ENCODE measurements around the gene HS3ST4.

HS3ST4 gene

DNA sequence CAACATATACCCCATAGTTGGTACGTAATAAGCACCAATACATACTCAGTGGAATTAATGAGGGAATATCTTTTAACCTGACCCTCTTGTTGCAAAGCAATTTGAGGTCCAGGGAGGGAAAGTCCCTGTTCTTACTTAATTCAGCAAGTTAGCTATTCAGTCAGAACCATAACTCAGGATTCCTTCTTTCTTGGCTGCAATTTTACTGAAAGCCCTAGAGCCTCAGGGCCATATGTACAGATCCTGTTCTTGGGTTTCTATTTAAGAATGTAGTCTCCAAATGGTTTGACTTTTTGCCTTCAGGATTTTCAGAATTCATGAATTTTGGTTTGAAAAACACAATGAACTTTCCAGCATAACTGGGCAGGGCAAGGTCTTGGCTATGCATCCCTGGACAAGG lies 436.5 kb downstream of the HS3ST4 start:
- no peak for FAIRE-seq

- FAIRE-seq = no peak
Observed at GRCh38 chr16:26129997-26130396, 438.2 kb downstream of the HS3ST4 start.

DNA sequence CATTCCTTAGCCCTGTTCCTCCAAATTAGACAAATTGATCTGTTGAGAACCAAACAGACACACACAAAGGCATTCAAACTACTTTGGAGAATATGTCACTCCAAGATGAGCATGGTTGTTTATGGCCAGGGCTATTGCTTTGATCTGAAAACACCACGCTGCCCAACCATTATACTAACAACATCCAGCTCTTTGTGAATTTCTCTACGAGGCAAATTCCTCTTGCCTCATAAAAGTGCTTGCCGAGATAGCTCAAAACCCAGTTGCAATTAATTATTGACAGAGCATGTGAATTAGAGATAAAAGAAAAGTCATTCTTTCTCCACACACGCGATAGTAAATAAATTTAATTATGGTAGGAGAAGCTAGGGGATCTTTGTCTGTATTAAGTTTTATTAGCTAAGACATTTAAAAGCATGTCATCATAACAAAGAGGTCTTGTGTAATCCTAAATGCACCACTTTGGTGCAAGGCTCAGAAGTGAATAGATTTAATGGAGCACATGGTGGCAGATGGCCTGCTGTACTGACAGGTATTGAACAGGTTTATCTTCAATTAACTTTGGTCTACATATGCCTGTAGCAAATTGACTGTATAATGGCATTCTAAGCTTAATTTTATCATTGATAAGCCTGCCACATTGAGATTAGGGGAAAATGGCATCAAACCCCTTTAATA lies 441.8 kb downstream of the HS3ST4 start:
- no peak for FAIRE-seq

- no peak for FAIRE-seq
Observed at GRCh38 chr16:26134588-26134987, 442.8 kb downstream of the HS3ST4 start.

DNA sequence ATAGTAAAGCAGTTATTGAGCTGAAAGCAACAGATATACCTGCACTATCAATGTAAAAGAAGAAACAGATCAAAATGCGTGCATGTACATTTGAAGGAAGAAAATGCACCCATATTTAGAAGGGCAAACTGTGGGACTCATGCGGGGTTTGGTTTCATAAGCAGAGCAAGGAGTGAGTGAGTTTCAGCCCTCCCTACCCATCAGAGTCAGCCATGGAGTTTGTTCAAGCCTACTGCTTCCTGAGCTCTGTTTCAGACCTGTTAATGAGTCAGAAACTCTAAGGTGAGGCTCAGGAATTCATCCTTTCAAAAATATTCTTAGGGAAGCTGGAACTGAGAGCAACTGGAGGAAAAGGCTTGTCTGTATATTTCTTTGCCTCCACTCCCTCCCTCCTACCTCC lies 446.2 kb downstream of the HS3ST4 start:
- no peak for FAIRE-seq

GRCh38 chr16:26139091-26139490 lies 447.3 kb downstream of the HS3ST4 start:
- FAIRE-seq = no peak

GRCh38 chr16:26139884-26140283 lies 448.1 kb downstream of the HS3ST4 start:
- no peak for FAIRE-seq

GRCh38 chr16:26149364-26150190 lies 457.8 kb downstream of the HS3ST4 start:
- FAIRE-seq = no peak

DNA sequence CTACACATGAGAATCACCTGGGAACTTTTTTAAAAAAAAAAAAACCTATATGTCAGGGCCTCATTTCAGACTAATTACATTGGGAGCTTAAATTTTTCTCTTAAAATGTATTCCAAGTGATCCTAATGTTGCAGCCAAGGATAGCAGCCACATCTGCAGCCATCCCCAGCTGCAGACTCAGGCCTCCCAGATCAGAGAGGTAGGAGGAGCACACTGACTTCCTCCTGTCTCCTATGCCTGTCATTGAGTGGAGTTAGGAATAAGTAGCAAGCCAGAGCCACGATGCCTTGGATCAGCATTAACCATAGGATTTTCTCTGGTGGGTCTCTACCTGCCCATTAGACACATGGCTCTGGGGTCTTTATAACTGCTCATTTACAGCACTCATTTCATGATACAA lies 463.5 kb downstream of the HS3ST4 start:
- no peak for FAIRE-seq

DNA sequence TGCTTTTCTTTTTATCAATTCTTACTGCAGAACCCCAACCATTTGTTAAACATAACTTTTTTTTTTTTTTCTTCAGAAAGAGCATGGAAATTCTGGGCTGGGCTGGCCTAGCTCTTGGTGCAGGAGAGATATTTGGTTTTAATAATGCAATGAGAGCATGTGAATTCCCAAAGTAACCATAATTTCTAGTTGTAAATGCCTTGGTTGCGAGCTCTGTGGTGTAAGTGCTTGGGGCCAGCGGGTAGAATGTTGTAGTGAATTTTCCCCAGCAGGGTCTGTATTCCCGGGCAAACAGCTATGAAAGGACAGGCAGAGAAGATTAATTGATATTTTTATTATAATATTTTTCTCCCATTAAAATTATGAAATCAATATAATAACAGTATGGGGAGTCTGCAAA lies 465.6 kb downstream of the HS3ST4 start:
- no peak for FAIRE-seq

DNA sequence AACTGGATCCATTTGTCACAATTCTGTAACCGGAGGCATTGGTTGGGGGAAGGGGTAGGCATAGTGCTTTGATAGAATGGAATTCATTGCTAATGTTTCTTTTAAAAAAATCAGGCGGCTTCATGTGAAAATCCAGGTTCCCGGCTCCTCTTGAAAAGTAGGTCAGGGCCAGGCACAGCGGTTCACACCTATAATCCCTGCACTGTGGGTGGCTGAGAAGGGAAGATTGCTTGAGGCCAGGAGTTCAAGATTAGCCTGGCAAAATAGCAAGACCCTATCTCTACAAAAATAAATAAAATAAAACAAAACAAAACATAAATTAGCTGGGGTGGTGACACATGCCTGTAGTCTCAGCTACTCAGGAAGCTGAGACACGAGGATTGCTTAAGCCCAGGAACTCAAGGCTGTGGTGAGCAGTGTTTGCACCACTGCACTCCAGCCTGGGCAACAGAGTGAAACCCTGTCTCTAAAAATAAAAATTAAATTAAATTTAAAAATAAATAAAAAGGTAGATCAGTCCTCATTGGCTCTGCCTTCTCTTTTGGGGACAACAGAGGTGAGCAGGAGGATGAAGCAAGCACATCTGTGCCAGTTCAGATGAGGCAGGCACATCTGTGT lies 466.5 kb downstream of the HS3ST4 start:
- FAIRE-seq = no peak

DNA sequence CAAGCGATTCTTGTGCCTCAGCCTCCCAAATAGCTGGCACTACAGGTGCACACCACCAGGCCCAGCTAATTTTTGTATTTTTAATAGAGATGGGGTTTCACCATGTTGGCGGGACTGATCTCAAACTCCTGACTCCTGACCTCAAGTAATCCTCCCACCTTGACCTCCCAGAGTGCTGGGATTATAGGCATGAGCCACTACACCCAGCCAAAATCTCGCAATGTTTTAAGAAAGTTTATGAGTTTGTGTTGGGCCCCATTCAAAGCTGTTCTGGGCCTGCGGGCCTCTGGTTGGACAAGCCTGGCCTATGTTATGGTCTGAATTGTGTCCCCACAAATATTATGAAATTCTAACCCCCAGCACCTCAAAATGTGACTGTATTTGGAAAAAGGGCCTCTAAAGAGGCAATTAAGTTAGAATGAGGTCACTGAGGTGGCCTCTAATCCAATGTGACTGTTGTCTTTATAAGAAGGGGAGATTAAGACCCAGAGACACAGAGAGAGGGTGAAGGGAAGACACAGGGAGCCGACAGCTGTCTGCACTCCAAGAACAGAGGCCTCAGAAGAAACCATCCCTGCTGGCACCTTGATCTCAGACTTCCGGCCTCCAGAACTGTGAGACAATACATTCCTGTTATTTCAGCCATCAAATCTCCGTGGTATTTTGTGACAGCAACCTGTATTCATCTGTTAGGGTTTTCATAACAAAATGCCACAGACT lies 469.9 kb downstream of the HS3ST4 start:
- no peak for FAIRE-seq

DNA sequence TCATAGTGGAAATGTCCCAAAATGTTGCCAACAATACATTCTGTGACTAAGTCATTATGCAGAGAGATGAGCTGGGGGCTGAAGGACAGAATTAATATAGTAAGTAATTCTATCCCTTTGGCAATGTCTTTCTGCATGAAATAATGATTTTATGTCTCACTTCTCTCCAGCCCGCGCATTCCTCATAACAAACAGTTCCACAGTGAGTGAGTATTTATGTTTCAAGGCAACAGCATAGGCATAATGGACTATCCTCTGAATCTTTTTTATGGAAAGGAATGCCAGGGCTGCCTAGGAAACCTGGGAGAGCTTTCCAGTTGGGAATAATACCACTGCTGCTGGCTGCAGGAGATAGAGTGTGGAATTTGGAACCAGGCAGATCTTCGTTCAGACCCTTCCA lies 477.7 kb downstream of the HS3ST4 start:
- FAIRE-seq = no peak

- FAIRE-seq = no peak
Observed at GRCh38 chr16:26175944-26176343, 484.2 kb downstream of the HS3ST4 start.

- no peak for FAIRE-seq
Observed at GRCh38 chr16:26177438-26177837, 485.7 kb downstream of the HS3ST4 start.

DNA sequence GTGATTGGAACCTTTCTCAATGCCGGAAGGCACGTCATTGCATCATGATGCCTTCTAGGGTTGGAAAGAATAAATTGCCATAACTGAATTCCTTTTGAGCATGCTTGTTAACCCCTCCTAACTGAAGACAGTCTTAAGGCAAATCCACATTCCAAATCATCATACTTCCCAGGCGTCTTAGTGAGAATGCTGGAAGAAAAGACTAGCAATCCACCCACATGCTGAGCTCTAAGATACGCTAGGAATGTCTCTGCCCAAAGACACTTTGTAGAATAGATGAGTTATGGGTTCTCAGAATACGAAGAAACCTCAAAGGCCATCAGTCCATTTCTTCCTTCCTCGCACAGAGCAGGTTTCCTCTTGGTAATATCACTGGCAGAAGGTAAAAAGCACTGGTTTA lies 486.5 kb downstream of the HS3ST4 start:
- FAIRE-seq = no peak

- FAIRE-seq = no peak
Observed at GRCh38 chr16:26186091-26186615, 494.4 kb downstream of the HS3ST4 start.

All from islet of Langerhans (tissue), 1 donor.